ENCODE measurements around the gene MIAT.

MIAT gene

DNA sequence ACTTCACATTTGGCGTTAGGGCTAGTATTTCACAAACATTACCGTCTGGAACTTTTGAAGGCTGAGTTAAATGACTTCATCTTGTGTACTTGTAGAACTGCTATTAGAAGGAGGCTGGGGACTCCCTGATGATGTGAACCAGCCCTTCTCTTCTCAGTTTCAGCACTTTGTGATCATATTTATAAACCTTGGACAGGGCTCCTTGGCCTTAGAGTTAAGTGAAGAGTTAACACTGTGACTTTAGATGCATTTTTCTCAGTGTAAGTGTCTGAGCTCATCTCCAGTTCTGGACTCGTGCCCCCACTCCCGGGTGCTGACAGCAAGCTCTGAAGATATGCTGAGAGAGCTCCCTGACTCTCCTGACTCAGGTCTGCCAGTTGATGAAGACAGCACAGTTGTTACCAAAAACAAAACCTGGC, 8.4 kb downstream of the MIAT start:
- no peak for DNase-seq (ENCODE audit: low read depth)
- H3K4me3 ChIP-seq (ENCODE audit: control insufficient read depth, low read depth, low read length), result no peak overlapping the region
- TF ChIP-seq, protein P1, sequence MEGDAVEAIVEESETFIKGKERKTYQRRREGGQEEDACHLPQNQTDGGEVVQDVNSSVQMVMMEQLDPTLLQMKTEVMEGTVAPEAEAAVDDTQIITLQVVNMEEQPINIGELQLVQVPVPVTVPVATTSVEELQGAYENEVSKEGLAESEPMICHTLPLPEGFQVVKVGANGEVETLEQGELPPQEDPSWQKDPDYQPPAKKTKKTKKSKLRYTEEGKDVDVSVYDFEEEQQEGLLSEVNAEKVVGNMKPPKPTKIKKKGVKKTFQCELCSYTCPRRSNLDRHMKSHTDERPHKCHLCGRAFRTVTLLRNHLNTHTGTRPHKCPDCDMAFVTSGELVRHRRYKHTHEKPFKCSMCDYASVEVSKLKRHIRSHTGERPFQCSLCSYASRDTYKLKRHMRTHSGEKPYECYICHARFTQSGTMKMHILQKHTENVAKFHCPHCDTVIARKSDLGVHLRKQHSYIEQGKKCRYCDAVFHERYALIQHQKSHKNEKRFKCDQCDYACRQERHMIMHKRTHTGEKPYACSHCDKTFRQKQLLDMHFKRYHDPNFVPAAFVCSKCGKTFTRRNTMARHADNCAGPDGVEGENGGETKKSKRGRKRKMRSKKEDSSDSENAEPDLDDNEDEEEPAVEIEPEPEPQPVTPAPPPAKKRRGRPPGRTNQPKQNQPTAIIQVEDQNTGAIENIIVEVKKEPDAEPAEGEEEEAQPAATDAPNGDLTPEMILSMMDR (IDR thresholded peaks at IDR 0.05; ENCODE audit: control insufficient read depth, insufficient read depth, low read depth, low read length, missing control alignments), result no peak

DNA sequence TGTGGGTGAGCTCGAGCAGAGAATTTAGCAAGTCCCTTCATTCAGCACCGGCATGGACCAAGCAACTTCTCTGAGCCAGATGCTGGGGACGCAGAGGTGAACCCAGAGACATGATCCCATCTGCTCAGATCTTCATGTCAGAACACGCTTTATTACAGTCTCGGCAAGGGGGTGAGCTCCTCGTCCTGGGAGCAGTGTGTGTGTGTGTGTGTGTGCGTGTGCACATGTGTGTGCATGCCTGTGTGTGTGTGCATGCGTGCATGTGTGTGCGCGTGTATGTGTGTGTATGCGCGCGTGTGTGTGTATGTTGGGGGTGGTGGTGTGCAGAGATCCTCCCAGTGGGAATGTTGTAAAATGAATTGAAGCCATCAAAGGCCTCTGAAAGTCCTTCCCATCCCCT, 9.8 kb downstream of the MIAT start:
- no peak for DNase-seq (ENCODE audit: low read depth)
- TF ChIP-seq, protein P1 (IDR thresholded peaks at IDR 0.05; ENCODE audit: control insufficient read depth, insufficient read depth, low read depth, low read length, missing control alignments), result no peak
- H3K4me3 ChIP-seq (ENCODE audit: control insufficient read depth, low read depth, low read length), result no peak overlapping the region

DNA sequence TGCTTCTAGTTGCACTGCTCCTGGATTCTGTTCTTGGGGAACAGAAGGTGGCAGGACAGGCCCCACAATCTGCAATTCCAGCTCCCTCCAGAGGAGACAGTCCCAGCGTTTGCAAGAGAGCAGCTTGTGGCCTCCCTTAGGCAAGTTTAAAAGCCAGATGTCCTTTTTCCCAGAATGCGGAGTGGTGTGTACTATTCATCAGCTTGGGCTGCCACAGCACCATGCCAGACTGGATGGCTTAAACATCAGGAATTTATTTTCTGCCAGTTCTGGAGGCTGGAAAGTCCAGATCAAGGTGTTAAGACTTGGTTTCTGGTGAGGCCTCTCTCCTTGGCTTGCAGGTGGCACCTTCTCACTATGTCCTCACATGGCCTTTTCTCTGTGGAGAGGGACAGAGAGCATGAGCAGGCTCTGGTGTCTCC, 11.7 kb downstream of the MIAT start:
- no peak overlapping the region for H3K4me3 ChIP-seq (ENCODE audit: control insufficient read depth, low read depth, low read length)
- TF ChIP-seq, protein P1 (IDR thresholded peaks at IDR 0.05; ENCODE audit: control insufficient read depth, insufficient read depth, low read depth, low read length, missing control alignments), result peak; percentile 44
- DNase-seq (ENCODE audit: low read depth), result no peak

DNA sequence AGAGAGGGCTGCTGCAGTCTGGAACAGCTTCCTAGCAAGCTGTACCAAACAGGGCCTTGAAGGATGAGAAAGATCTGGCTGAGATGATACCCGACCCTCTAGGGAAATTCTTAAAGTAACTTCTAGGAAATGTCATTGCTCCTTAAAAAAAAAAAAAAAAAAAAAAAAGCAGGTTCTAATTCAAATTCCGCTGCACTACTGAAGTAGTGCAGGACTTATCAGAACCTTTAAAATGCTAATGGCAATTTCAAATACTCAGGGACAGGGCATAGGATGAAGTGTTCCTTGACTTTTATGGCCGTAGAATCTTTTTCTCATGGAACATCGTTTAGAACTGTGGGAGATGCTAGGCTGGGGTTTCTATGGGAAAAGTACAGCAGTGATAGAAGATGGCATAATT, 13.1 kb downstream of the MIAT start:
- TF ChIP-seq, protein P1 (IDR thresholded peaks at IDR 0.05; ENCODE audit: control insufficient read depth, insufficient read depth, low read depth, low read length, missing control alignments), result no peak
- DNase-seq (ENCODE audit: low read depth), result no peak
- H3K4me3 ChIP-seq (ENCODE audit: control insufficient read depth, low read depth, low read length), result no peak overlapping the region

DNA sequence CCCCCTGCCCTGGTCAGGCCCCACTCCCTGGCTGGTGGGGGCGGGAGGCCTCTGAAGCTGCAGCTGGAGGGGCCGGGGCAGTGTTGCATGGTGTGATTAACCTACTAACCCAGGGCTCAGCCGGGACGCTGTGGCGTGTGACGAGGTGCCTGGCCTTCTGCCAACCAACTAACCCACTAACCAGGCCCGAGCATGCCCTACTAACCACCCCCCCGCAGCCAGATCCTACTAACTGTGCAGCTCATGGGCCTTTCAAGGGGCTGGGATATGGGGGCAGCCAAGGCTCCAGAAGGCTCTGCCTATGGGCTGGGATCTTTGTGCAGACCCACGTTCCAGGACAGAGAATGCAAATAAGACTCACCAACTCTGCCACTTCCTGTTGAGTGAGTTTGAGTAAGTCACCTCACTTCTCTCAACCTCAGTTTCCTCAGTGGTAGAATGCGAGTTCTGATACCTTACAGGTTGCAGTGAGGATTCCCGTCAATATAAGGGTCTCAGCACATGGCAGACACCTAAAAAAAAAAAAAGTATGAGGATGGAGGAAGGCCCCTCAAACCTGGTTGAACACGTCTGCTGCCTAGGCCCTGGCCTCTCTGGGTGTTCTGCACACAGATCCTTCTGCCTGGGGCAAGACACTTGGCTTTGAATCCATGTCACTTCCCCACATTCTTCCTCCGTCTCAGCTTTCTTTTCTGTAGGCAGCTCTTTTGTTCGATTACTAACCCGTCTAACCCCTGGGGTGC, 14.1 kb downstream of the MIAT start:
- no peak for DNase-seq (ENCODE audit: low read depth)
- TF ChIP-seq, protein P1 (IDR thresholded peaks at IDR 0.05; ENCODE audit: control insufficient read depth, insufficient read depth, low read depth, low read length, missing control alignments), result no peak
- H3K4me3 ChIP-seq (ENCODE audit: control insufficient read depth, low read depth, low read length), result no peak overlapping the region

DNA sequence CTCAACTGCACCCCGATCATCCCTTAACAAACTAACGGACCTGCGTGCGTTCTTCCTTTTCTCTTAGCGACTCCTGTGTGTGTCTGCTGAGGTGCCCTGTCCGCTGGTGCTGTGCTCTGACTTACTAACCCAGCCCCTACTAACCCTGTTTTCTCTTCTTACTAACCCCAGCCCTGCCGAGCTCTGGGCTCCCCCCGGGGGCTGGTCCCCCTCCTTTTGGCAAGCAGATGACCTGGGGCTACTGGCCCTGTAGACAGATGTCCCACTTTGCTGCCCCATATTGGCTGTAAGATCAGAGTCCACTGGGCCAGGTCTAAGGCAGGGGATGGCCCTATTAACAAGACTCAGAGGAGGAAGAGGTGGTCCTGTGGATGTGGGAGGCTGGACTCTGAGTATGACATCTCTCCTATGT, 14.7 kb downstream of the MIAT start:
- DNase-seq (ENCODE audit: low read depth), result no peak
- TF ChIP-seq, protein P1 (IDR thresholded peaks at IDR 0.05; ENCODE audit: control insufficient read depth, insufficient read depth, low read depth, low read length, missing control alignments), result no peak
- H3K4me3 ChIP-seq (ENCODE audit: control insufficient read depth, low read depth, low read length), result peak overlapping the region; percentile 74
